HG02852 (cell line): Measurements from ENCODE around the gene TMSB15C.

Source experiments
- ATAC-seq: cut with Tn5 transposase; IDR thresholded peaks from one replicate; pipeline ENCODE4 v1.9.1; 2021; ENCODE audit warnings: mild to moderate bottlenecking, moderate library complexity; ENCODE audit not compliant: unreplicated experiment

The TMSB15C gene

GRCh38 chrX:104047171-104047570 lies 28.9 kb downstream of the TMSB15C start:
- ATAC-seq, result no peak

- no peak for ATAC-seq
These were observed 30.4 kb downstream of the TMSB15C start for GRCh38 chrX:104045642-104046041.

GRCh38 chrX:104041003-104041402 lies 35.0 kb downstream of the TMSB15C start:
- no peak for ATAC-seq

GRCh38 chrX:104039689-104040505 lies 36.1 kb downstream of the TMSB15C start, which contains the start of gene H2BW2:
Gene H2BW2, plus strand, starts transcription at chrX:104039956. Its CDS starts 39 bp downstream, at chrX:104039995.
- no peak for ATAC-seq
